Stimulated activated CD4-positive, alpha-beta T cell treated with anti-CD3 and anti-CD28 coated beads, Interleukin-4, amount 100 ng/mL, for 48 hours (primary cell): ENCODE measurements around the gene SPRED3.

Experiments
- DNase-seq, 2 donors: peaks; one replicate each; pipeline ENCODE4 v3.0.0-alpha.2; 2020; ENCODE audit warnings: low read depth in 2 of 2

The SPRED3 gene

DNA sequence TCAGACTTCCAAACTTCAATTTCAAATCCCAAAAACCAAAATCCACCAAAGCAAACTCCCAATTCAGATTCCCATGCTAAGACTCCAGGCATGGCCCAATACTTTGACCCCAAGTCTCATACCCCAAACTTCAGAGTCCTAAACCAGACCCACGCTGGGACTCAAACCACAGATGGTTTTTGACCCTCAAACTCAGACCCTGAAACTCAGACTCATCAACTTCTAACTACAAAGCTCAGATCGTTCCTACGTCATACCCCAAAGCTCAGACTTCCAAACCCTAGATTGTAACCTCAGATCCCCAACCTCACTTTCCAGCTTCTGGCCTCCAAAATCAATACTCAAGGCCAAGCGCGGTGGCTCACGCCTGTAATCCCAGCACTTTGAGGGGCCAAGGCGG lies 56.9 kb downstream of the SPRED3 start:
- DNase-seq, result no peak

- DNase-seq, result no peak
Measured at GRCh38 chr19:38448225-38448624, 59.7 kb downstream of the SPRED3 start.
